T-cell (primary cell): ENCODE data around the gene SYCE3. TPM values are rescaled to one million over a fixed set of nuclear protein-coding genes. Genes with fewer than 3 reads are reported as not detected.
A peak's percentile ranks its signal among the peaks of the same experiment; 100 is the strongest.

ENCODE experiments used
- ATAC-seq, 4 experiments: fragments of 200-7000 bp in 3 of 4; fragments of 150-1000 bp in 1 of 4; cut with Tn5 transposase; replicated peaks in 1 of 4; 1 replicate in 3 of 4; 2 replicates in 1 of 4; pipeline ENCODE4 v1.10.0; 2021; ENCODE audit warnings: moderate library complexity in 3 of 4, mild to moderate bottlenecking in 2 of 4, moderate number of reproducible peaks in 1 of 4
- CTCF ChIA-PET, 2 donors: fragments of 300-600 bp; sonication (Branson Sonifier 250); formaldehyde crosslinking; loops; one replicate each; lab custom pipeline; 2022; ENCODE audit warnings: antibody characterized with exemption in 2 of 2; lab: Charles Lee
- POLR2A ChIA-PET, 2 donors: fragments of 300-600 bp; sonication (Branson Sonifier 250); formaldehyde crosslinking; loops; one replicate each; lab custom pipeline; 2022; ENCODE audit warnings: antibody characterized with exemption in 2 of 2; lab: Charles Lee
- DNase-seq, 35 experiments: peaks; one replicate each; pipeline versions ENCODE4 v3.0.0 to v3.0.0-alpha.2; 2013 to 2023
- H3K27ac ChIP-seq: one replicate; pipeline ENCODE4 v1.5.1; 2013; ENCODE audit warnings: low read length
- H3K27me3 ChIP-seq, 2 experiments: replicated peaks in 1 of 2; 1 replicate in 1 of 2; 2 replicates in 1 of 2; pipeline versions ENCODE4 v1.6.1 to v1.7.0; 2013; ENCODE audit warnings: low read length in 1 of 2, mixed read lengths in 1 of 2; ENCODE audit not compliant: control insufficient read depth in 2 of 2, insufficient read depth in 2 of 2; ENCODE audit errors: extremely low read depth in 1 of 2
- H3K36me3 ChIP-seq, 2 donors: 1 replicate in 1 of 2; 2 replicates in 1 of 2; pipeline versions ENCODE4 v1.6.1 to v1.7.0; 2013; ENCODE audit warnings: low read length in 1 of 2; ENCODE audit not compliant: control insufficient read depth in 2 of 2, insufficient read depth in 1 of 2; ENCODE audit errors: extremely low read depth in 1 of 2
- H3K4me1 ChIP-seq, 2 experiments: 1 replicate in 1 of 2; 2 replicates in 1 of 2; pipeline versions ENCODE4 v1.6.1 to v1.7.0; 2013; ENCODE audit warnings: low read length in 2 of 2, mixed read lengths in 1 of 2; ENCODE audit not compliant: insufficient read depth in 2 of 2, control insufficient read depth in 1 of 2; ENCODE audit errors: extremely low read depth in 1 of 2
- H3K4me3 ChIP-seq, 2 donors: 1 replicate in 1 of 2; 2 replicates in 1 of 2; pipeline versions ENCODE4 v1.5.1 to v1.7.0; 2013; ENCODE audit warnings: mild to moderate bottlenecking in 2 of 2, low read length in 1 of 2, moderate library complexity in 1 of 2; ENCODE audit not compliant: control insufficient read depth in 1 of 2; ENCODE audit errors: extremely low read depth in 1 of 2
- H3K9me3 ChIP-seq: 2 replicates; pipeline ENCODE4 v1.7.0; 2013
- H3K27ac Mint-ChIP-seq, 2 donors: one replicate each; pipeline ENCODE4 v1.8.0; 2020 to 2021; ENCODE audit warnings: mild to moderate bottlenecking in 2 of 2, mixed read lengths in 2 of 2
- H3K27me3 Mint-ChIP-seq, 2 donors: one replicate each; pipeline ENCODE4 v1.8.0; 2021 to 2022; ENCODE audit warnings: mixed read lengths in 2 of 2
- H3K36me3 Mint-ChIP-seq: one replicate; pipeline ENCODE4 v1.8.0; 2021; ENCODE audit warnings: mixed read lengths
- H3K4me1 Mint-ChIP-seq, 3 donors: one replicate each; pipeline ENCODE4 v1.8.0; 2020 to 2022; ENCODE audit warnings: mixed read lengths in 3 of 3, mild to moderate bottlenecking in 1 of 3
- H3K4me3 Mint-ChIP-seq, 3 donors: one replicate each; pipeline ENCODE4 v1.8.0; 2020 to 2022; ENCODE audit warnings: mild to moderate bottlenecking in 3 of 3, mixed read lengths in 3 of 3, moderate library complexity in 3 of 3
- H3K9me3 Mint-ChIP-seq, 3 donors: one replicate each; pipeline ENCODE4 v1.8.0; 2020 to 2022; ENCODE audit warnings: mixed read lengths in 3 of 3
- WGBS: methylation state at CpG from one replicate; pipeline ENCODE4 v1.1.5; 2013; ENCODE audit warnings: missing lambda C conversion rate; ENCODE audit not compliant: insufficient coverage; 5-methylcytosine and 5-hydroxymethylcytosine counted together
- total RNA-seq, 35 experiments: library from RNA in 6 of 35; stranded (reverse) in 6 of 35; fragments of 120-200 nt in 1 of 35; gene quantifications; one replicate each; pipeline versions ENCODE4 v1.2.1 to v1.2.4 and lab custom pipeline; 2013 to 2026

The SYCE3 gene
- total RNA-seq, 5 donors from 2014 or later (not counting 1 experiment from before 2014, with no cell fraction given) = not detected

- CTCF ChIA-PET = no interaction called here
- peak; percentile 42 to 47 (median 44) for ATAC-seq
- peak overlapping the region; percentile 84 to 89 (median 86) for H3K4me3 Mint-ChIP-seq
- Histone ChIP-seq H3K4me1 (peaks cover 12 to 56% of the 10 kb centered on the region in 2 experiments), H3K4me3 (peak overlapping the region; percentile 39 to 91), H3K36me3 (no peaks in the 10 kb centered on the region), H3K9me3 (no peaks in the 10 kb centered on the region), H3K27ac (peak overlapping the region; percentile 97), H3K27me3 (peaks cover 0 to 4% of the 10 kb centered on the region in 2 experiments)
- peak overlapping the region; percentile 95 for H3K27ac Mint-ChIP-seq
- under 1% methylated on average over 43 of the region's 44 CpGs for WGBS
- H3K27me3 Mint-ChIP-seq = no peaks in the 10 kb centered on the region
- DNase-seq = peak in 27 of 35 experiments; percentile 35 to 76 (median 54)
- no peaks in the 10 kb centered on the region for H3K36me3 Mint-ChIP-seq
- no peaks in the 10 kb centered on the region for H3K9me3 Mint-ChIP-seq
- peaks cover 38 to 51% (median 50%) of the 10 kb centered on the region in 3 donors for H3K4me1 Mint-ChIP-seq
- POLR2A ChIA-PET = no interaction called here
These were observed 31.2 kb downstream of the SYCE3 start for GRCh38 chr22:50531546-50531961.

DNA sequence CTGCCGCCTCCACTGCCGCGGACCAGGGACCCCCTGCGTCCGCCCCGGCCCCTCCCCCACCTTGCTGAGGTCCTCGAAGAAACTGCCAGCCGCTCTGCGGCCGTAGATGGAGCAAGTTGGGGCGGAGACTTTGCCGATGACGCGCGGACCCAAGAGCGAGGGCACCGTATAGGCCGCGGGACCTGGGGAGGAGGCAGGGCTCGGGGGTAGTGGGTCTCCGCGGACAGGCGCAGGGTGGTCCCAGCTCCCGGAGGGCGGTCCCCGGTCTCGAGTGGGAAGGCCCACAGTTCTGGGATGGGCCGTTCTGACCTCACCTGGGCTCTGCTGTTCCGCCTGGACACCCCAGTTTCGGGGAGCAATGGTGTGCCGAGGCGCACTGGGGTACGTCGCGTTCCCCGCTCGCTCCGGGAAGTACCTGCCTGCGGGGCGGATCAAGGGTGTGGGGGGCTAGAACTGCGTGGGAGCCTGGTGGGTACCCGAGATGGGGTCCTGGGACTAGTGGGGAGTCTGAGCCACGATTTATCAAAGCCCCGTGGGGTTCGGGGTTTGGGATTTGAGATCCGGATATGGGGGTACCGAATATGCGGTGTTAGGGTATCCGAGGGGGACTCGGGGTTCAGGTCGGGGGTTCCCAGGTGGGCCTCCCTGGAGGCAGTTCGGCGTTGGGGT is 31.7 kb downstream of the SYCE3 start:
- Mint-ChIP-seq H3K36me3 (no peaks in the 10 kb centered on the region), H3K9me3 (no peaks in the 10 kb centered on the region), H3K4me3 (peak overlapping the region; percentile 84 to 89 (median 86)), H3K27me3 (no peaks in the 10 kb centered on the region), H3K4me1 (peaks cover 38 to 50% (median 48%) of the 10 kb centered on the region in 3 donors), H3K27ac (peak overlapping the region; percentile 95)
- Histone ChIP-seq H3K4me3 (peak overlapping the region; percentile 39 to 91), H3K4me1 (peaks cover 12 to 57% of the 10 kb centered on the region in 2 experiments), H3K9me3 (no peaks in the 10 kb centered on the region), H3K27ac (peak overlapping the region; percentile 97), H3K36me3 (no peaks in the 10 kb centered on the region), H3K27me3 (peaks cover 0 to 4% of the 10 kb centered on the region in 2 experiments)
- CTCF ChIA-PET = no interaction called here
- under 1% methylated on average over 44 of the region's 53 CpGs for WGBS
- DNase-seq (peak in 34 of 35 experiments; percentile 49 to 84 (median 70)), ATAC-seq (peak; percentile 35 to 45 (median 39))
- POLR2A ChIA-PET = no interaction called here

- H3K9me3 Mint-ChIP-seq = no peaks in the 10 kb centered on the region
- Histone ChIP-seq H3K36me3 (no peaks in the 10 kb centered on the region), H3K27me3 (peaks cover 0 to 4% of the 10 kb centered on the region in 2 experiments), H3K4me3 (peak overlapping the region; percentile 8 to 91), H3K9me3 (no peaks in the 10 kb centered on the region), H3K4me1 (peaks cover 12 to 57% of the 10 kb centered on the region in 2 experiments), H3K27ac (peak overlapping the region; percentile 97)
- peak in 1 of 35 experiments; percentile 19 for DNase-seq
- ChIA-PET CTCF (no interaction called here), POLR2A (no interaction called here)
- H3K4me1 Mint-ChIP-seq = peaks cover 38 to 50% (median 48%) of the 10 kb centered on the region in 3 donors
- ATAC-seq = no peak
- H3K27me3 Mint-ChIP-seq = no peaks in the 10 kb centered on the region
- peak overlapping the region; percentile 84 to 89 (median 86) for H3K4me3 Mint-ChIP-seq
- peak overlapping the region; percentile 76 to 88 for H3K27ac Mint-ChIP-seq
- no peaks in the 10 kb centered on the region for H3K36me3 Mint-ChIP-seq
- WGBS = under 1% methylated on average over 19 of the region's 21 CpGs
These were observed 32.2 kb downstream of the SYCE3 start for GRCh38 chr22:50530580-50530876.

GRCh38 chr22:50529897-50530579 is 32.7 kb downstream of the SYCE3 start, which contains the start of gene TYMP:
TSS of gene TYMP (minus strand) at chr22:50530012. CDS start at chr22:50529709, 303 bp downstream.
- no peaks in the 10 kb centered on the region for H3K36me3 Mint-ChIP-seq
- Histone ChIP-seq H3K4me3 (peak within 1 kb of the TSS; percentile 47 to 91), H3K4me1 (peaks cover 12 to 59% of the 10 kb centered on the region in 2 experiments), H3K27me3 (peaks cover 0 to 4% of the 10 kb centered on the region in 2 experiments), H3K9me3 (no peaks in the 10 kb centered on the region), H3K36me3 (no peaks in the 10 kb centered on the region), H3K27ac (peak within 1 kb of the TSS; percentile 97)
- H3K4me3 Mint-ChIP-seq = peak within 1 kb of the TSS; percentile 84 to 89 (median 87)
- H3K27me3 Mint-ChIP-seq = no peaks in the 10 kb centered on the region
- peak within 1 kb of the TSS; percentile 95 for H3K27ac Mint-ChIP-seq
- H3K4me1 Mint-ChIP-seq = peaks cover 38 to 50% (median 48%) of the 10 kb centered on the region in 3 donors
- DNase-seq (peak in 15 of 35 experiments; percentile 30 to 74 (median 48)), ATAC-seq (peak in 3 of 4 experiments; percentile 6 to 8 (median 6))
- H3K9me3 Mint-ChIP-seq = no peaks in the 10 kb centered on the region
- WGBS = under 1% methylated on average over 90 of the region's 92 CpGs
- ChIA-PET POLR2A (interaction anchor here in 1 of 2 donors (0.6 kb wide), 1 partner anchor 9 kb away, joined by 4 read pairs; no protein-coding TSS in a partner anchor), CTCF (no interaction called here)

DNA sequence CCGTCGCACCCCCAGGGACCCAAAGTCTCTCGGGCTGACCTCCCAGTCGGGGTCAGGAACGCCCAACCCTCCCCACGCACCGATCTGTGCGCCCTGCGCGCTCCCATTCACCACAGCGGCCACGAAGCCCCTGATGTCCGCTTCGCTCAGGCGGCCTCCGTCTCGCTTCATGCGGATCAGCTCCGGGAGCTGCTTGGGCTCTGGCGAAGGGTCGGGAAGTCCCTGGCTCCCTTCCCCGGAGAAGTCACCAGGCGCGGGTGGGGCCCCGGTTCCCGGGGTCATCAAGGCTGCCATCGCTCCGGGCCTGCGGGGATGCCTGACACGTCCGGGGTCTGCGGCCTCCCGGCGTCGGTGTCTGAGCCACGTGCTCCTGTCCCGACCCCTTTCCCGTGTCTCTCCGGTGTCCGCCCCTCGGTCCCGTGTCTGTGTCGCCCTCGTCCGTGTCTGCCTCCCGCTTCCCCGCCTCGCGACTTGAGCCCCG is 33.3 kb downstream of the SYCE3 start:
- Histone ChIP-seq H3K36me3 (no peaks in the 10 kb centered on the region), H3K9me3 (no peaks in the 10 kb centered on the region), H3K4me3 (peak overlapping the region; percentile 47), H3K27ac (peak overlapping the region; percentile 78), H3K4me1 (peaks cover 15 to 64% of the 10 kb centered on the region in 2 experiments), H3K27me3 (peaks cover 0 to 4% of the 10 kb centered on the region in 2 experiments)
- DNase-seq = no peak
- peak overlapping the region; percentile 41 to 87 (median 68) for H3K4me3 Mint-ChIP-seq
- peaks cover 2% of the 10 kb centered on the region for H3K36me3 Mint-ChIP-seq
- 26% methylated on average over 50 of the region's 50 CpGs for WGBS
- no peaks in the 10 kb centered on the region for H3K9me3 Mint-ChIP-seq
- no peaks in the 10 kb centered on the region for H3K27me3 Mint-ChIP-seq
- CTCF ChIA-PET = no interaction called here
- H3K27ac Mint-ChIP-seq = peak overlapping the region; percentile 66
- peaks cover 40 to 53% (median 50%) of the 10 kb centered on the region in 3 donors for H3K4me1 Mint-ChIP-seq
- POLR2A ChIA-PET = no interaction called here
- no peak for ATAC-seq
